Measurements from ENCODE around the gene MS4A7. TPM values are rescaled to one million over a fixed set of nuclear protein-coding genes. Genes with fewer than 3 reads are reported as not detected.
"Not testable (repeated sequence)": the region's sequence is repeated elsewhere in the genome, so short reads cannot be mapped to it uniquely, and the experiment has no call there.

Gene MS4A7
- total RNA-seq, 1 experiment from 2014 or later: 0.31 TPM

DNA sequence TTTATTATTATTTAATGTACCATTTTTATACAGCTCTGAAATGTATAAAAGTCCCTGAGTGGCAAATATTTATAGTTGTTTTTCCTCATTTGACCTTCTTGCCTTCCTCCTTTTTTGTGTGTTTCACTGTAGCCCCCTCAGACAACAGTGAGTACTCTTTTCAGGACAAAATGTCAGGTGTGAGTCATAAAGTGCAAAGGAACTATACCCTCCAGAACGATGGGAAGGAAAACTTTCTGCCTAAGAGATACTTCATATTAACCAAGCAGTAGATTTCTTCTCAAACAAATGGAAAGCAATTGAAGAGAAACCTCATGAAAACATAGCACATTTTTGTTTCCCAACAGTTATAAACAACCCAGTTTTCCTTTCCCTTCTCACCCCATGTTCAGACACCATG lies 16.1 kb upstream of the MS4A7 start:
- H3K4me3 Mint-ChIP-seq: no peak overlapping the region

DNA sequence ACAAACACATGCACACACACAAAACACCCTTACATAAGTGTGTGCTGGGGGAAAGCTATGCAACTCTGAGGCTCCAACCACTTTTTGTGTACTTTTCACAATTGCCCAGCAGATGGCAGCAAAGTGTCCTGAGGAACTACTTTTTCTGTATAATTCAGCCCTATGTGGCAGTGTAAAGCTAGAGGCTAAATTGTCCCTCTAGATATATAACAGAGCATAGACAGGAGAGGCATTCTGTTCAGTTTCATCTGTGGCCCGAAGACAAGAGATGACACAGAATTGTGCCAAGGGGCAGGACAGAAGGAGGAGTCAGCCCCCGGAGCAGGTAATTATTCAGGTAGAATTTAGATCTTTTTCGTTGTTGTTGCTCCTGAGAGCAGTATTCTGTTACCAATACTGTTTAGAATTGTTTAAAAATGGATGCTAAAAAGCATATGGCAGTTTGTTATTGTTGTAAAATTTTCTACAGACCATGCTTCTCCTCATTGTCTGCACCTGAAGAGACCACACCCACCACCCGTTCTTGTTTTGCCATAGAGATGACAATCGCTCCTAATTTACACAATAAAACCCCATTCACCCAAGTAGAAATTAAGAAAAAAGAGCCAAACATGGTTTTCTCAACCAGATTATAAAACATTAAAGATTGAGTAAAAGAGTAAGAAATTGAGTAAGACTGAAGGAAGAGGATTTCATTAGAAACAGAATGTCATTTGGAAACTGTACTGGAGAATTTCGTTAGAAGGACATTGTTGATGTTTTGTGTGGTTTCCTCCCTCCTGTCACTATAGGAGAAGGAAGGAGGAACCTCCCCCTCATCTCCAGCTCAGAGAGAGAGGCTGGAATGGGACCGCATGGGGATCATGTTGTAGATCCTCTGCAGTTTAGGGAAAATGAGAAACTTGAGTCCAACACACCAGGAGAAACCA lies 14.5 kb upstream of the MS4A7 start:
- ATAC-seq (peak; percentile 74), DNase-seq (ENCODE audit: low spot score) (peak; percentile 65)
- no peak for TF ChIP-seq ZNF396 (CRISPR knock-in tag; IDR thresholded peaks at IDR 0.05; ENCODE audit: borderline replicate concordance)
- TF ChIP-seq ELF4 (CRISPR knock-in tag; IDR thresholded peaks at IDR 0.05; ENCODE audit: low read depth): no peak
- TF ChIP-seq, protein P1, sequence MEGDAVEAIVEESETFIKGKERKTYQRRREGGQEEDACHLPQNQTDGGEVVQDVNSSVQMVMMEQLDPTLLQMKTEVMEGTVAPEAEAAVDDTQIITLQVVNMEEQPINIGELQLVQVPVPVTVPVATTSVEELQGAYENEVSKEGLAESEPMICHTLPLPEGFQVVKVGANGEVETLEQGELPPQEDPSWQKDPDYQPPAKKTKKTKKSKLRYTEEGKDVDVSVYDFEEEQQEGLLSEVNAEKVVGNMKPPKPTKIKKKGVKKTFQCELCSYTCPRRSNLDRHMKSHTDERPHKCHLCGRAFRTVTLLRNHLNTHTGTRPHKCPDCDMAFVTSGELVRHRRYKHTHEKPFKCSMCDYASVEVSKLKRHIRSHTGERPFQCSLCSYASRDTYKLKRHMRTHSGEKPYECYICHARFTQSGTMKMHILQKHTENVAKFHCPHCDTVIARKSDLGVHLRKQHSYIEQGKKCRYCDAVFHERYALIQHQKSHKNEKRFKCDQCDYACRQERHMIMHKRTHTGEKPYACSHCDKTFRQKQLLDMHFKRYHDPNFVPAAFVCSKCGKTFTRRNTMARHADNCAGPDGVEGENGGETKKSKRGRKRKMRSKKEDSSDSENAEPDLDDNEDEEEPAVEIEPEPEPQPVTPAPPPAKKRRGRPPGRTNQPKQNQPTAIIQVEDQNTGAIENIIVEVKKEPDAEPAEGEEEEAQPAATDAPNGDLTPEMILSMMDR (IDR thresholded peaks at IDR 0.05): peak; percentile 72
- TF ChIP-seq ZNF532 (CRISPR knock-in tag; IDR thresholded peaks at IDR 0.05; ENCODE audit: borderline replicate concordance): no peak
- Mint-ChIP-seq H3K36me3 (peaks cover 46% of the 10 kb centered on the region), H3K4me1 (peaks cover 56% of the 10 kb centered on the region), H3K27ac (peak overlapping the region; percentile 75), H3K9me3 (peaks cover 50% of the 10 kb centered on the region), H3K4me3 (peak overlapping the region; percentile 46), H3K27me3 (ENCODE audit: low read depth) (peaks cover 4% of the 10 kb centered on the region; the same call in 1 of the 2 replicates)
- POLR2A ChIA-PET: interaction anchor here (0.6 kb wide), 1 partner anchor 112 kb away, joined by 5 read pairs; no protein-coding TSS in a partner anchor
- CTCF ChIA-PET: interaction anchor here (0.5 to 3.3 kb wide), 48 partner anchors 8 to 399 kb away, joined by 3 to 32 read pairs (median 5); partner anchors contain the start of genes MS4A7 and MS4A8

More for the DNA sequence above, 16.1 kb upstream of the MS4A7 start:
- TF ChIP-seq NR2C2 (CRISPR knock-in tag; IDR thresholded peaks at IDR 0.05) (no peak), ZNF512 (CRISPR knock-in tag; IDR thresholded peaks at IDR 0.05; ENCODE audit: borderline replicate concordance) (no peak), CDX4 (CRISPR knock-in tag; IDR thresholded peaks at IDR 0.05; ENCODE audit: borderline replicate concordance) (no peak), GABPB1 (CRISPR knock-in tag; IDR thresholded peaks at IDR 0.05) (no peak), ZNF317 (CRISPR knock-in tag; IDR thresholded peaks at IDR 0.05; ENCODE audit: borderline replicate concordance, low read depth) (no peak), GTF2I (CRISPR knock-in tag; conservative IDR thresholded peaks at IDR 0.05) (no peak)
- TF ChIP-seq, protein P2, sequence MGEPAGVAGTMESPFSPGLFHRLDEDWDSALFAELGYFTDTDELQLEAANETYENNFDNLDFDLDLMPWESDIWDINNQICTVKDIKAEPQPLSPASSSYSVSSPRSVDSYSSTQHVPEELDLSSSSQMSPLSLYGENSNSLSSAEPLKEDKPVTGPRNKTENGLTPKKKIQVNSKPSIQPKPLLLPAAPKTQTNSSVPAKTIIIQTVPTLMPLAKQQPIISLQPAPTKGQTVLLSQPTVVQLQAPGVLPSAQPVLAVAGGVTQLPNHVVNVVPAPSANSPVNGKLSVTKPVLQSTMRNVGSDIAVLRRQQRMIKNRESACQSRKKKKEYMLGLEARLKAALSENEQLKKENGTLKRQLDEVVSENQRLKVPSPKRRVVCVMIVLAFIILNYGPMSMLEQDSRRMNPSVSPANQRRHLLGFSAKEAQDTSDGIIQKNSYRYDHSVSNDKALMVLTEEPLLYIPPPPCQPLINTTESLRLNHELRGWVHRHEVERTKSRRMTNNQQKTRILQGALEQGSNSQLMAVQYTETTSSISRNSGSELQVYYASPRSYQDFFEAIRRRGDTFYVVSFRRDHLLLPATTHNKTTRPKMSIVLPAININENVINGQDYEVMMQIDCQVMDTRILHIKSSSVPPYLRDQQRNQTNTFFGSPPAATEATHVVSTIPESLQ (CRISPR knock-in tag; IDR thresholded peaks at IDR 0.05): no peak
- TF ChIP-seq, protein P3, sequence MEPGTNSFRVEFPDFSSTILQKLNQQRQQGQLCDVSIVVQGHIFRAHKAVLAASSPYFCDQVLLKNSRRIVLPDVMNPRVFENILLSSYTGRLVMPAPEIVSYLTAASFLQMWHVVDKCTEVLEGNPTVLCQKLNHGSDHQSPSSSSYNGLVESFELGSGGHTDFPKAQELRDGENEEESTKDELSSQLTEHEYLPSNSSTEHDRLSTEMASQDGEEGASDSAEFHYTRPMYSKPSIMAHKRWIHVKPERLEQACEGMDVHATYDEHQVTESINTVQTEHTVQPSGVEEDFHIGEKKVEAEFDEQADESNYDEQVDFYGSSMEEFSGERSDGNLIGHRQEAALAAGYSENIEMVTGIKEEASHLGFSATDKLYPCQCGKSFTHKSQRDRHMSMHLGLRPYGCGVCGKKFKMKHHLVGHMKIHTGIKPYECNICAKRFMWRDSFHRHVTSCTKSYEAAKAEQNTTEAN (CRISPR knock-in tag; IDR thresholded peaks at IDR 0.05): no peak
- TF ChIP-seq, protein P4, sequence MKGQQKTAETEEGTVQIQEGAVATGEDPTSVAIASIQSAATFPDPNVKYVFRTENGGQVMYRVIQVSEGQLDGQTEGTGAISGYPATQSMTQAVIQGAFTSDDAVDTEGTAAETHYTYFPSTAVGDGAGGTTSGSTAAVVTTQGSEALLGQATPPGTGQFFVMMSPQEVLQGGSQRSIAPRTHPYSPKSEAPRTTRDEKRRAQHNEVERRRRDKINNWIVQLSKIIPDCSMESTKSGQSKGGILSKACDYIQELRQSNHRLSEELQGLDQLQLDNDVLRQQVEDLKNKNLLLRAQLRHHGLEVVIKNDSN (CRISPR knock-in tag; IDR thresholded peaks at IDR 0.05): no peak
- Mint-ChIP-seq H3K27ac (no peak overlapping the region; the same call in 1 of the 2 replicates), H3K9me3 (peaks cover 51% of the 10 kb centered on the region), H3K4me1 (peaks cover 47% of the 10 kb centered on the region), H3K27me3 (ENCODE audit: low read depth) (peaks cover 4% of the 10 kb centered on the region; the same call in 1 of the 2 replicates), H3K36me3 (peaks cover 43% of the 10 kb centered on the region)
- ATAC-seq: no peak
- ChIA-PET POLR2A (no interaction called here), CTCF (interaction anchor here (1.9 to 2.0 kb wide), 3 partner anchors 14 to 272 kb away, joined by 13 to 26 read pairs (median 13); no protein-coding TSS in a partner anchor)
- no peak for DNase-seq (ENCODE audit: low spot score)

GRCh38 chr11:60366262-60366904 lies 11.9 kb upstream of the MS4A7 start:
- peaks cover 75% of the 10 kb centered on the region for H3K4me1 Mint-ChIP-seq
- peak overlapping the region; percentile 66; the same call in 1 of the 2 replicates for H3K27ac Mint-ChIP-seq
- H3K36me3 Mint-ChIP-seq: peaks cover 26% of the 10 kb centered on the region

More at GRCh38 chr11:60366262-60366904, 11.9 kb upstream of the MS4A7 start:
- CTCF ChIA-PET: interaction anchor here (0.9 kb wide), 1 partner anchor 18 kb away, joined by 3 read pairs; no protein-coding TSS in a partner anchor
- DNase-seq (ENCODE audit: low spot score); H3K27me3 Mint-ChIP-seq (ENCODE audit: low read depth); H3K4me3 Mint-ChIP-seq; POLR2A ChIA-PET; ATAC-seq: not testable (repeated sequence)
- H3K9me3 Mint-ChIP-seq: peaks cover 36% of the 10 kb centered on the region
